ENCODE measurements around the gene RNF130. TPM values are rescaled to one million over a fixed set of nuclear protein-coding genes. Genes with fewer than 3 reads are reported as not detected.

The RNF130 gene
- total RNA-seq, 1 experiment from 2014 or later: 31.4 TPM

DNA sequence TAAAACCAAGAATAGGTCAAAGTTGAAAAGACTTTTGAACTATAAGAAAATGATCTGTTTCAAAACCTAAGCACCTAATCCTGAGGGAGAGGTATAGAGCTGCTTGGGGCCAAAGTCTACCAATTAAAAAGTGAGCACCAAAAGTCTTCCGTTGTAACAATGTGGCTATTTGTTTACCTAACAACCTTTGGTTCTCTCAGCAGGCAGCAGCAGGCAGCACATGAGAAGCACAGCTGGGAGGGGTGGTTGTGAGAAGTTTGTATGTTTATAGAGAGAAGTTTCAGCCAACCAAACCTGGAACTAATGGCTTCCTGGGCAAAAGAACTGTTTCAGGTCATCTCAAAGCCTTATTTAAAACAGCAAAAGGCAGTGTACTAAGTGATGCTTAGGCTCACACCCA, 104.1 kb downstream of the RNF130 start:
- Histone ChIP-seq H3K36me3 (ENCODE audit: insufficient read depth, low read length, poor library complexity, severe bottlenecking) (peaks cover 9% of the 10 kb centered on the region), H3K27ac (ENCODE audit: low read depth, low read length, poor library complexity, severe bottlenecking) (no peak overlapping the region), H3K27me3 (replicated peaks; ENCODE audit: insufficient read depth, low read depth, low read length, poor library complexity) (no peaks in the 10 kb centered on the region), H3K4me3 (ENCODE audit: low read depth, low read length, poor library complexity, severe bottlenecking) (no peak overlapping the region), H3K9me3 (ENCODE audit: low read depth, low read length, poor library complexity, severe bottlenecking) (no peaks in the 10 kb centered on the region), H3K4me1 (ENCODE audit: insufficient read depth, low read length, poor library complexity, severe bottlenecking) (no peaks in the 10 kb centered on the region)
- CTCF ChIA-PET: no interaction called here
- no TSS peak for BruUV-seq (replicated peaks)
- TF ChIP-seq CTCF (conservative IDR thresholded peaks at IDR 0.05; ENCODE audit: low read depth, low read length): no peak
- TF ChIP-seq EZH2 (IDR thresholded peaks at IDR 0.05; ENCODE audit: borderline replicate concordance, low read depth, low read length, poor library complexity, severe bottlenecking): no peak
- DNase-seq (ENCODE audit: low spot score): no peak
- POLR2A ChIA-PET (ENCODE audit: low non-redundant PET): no interaction called here
- intact Hi-C loops (cut with micrococcal nuclease; ENCODE audit: unreplicated experiment): no loop called here

GRCh38 chr5:179964015-179964414, 107.5 kb downstream of the RNF130 start:
- no peak for DNase-seq (ENCODE audit: low spot score)
- Histone ChIP-seq H3K27ac (ENCODE audit: low read depth, low read length, poor library complexity, severe bottlenecking) (no peak overlapping the region), H3K36me3 (ENCODE audit: insufficient read depth, low read length, poor library complexity, severe bottlenecking) (peaks cover 9% of the 10 kb centered on the region), H3K27me3 (replicated peaks; ENCODE audit: insufficient read depth, low read depth, low read length, poor library complexity) (no peaks in the 10 kb centered on the region), H3K4me1 (ENCODE audit: insufficient read depth, low read length, poor library complexity, severe bottlenecking) (no peaks in the 10 kb centered on the region), H3K4me3 (ENCODE audit: low read depth, low read length, poor library complexity, severe bottlenecking) (no peak overlapping the region), H3K9me3 (ENCODE audit: low read depth, low read length, poor library complexity, severe bottlenecking) (no peaks in the 10 kb centered on the region)
- ChIA-PET CTCF (no interaction called here), POLR2A (ENCODE audit: low non-redundant PET) (no interaction called here)
- BruUV-seq (replicated peaks): no TSS peak
- no peak for TF ChIP-seq CTCF (conservative IDR thresholded peaks at IDR 0.05; ENCODE audit: low read depth, low read length)
- no peak for TF ChIP-seq EZH2 (IDR thresholded peaks at IDR 0.05; ENCODE audit: borderline replicate concordance, low read depth, low read length, poor library complexity, severe bottlenecking)
- intact Hi-C loops (cut with micrococcal nuclease; ENCODE audit: unreplicated experiment): no loop called here

DNA sequence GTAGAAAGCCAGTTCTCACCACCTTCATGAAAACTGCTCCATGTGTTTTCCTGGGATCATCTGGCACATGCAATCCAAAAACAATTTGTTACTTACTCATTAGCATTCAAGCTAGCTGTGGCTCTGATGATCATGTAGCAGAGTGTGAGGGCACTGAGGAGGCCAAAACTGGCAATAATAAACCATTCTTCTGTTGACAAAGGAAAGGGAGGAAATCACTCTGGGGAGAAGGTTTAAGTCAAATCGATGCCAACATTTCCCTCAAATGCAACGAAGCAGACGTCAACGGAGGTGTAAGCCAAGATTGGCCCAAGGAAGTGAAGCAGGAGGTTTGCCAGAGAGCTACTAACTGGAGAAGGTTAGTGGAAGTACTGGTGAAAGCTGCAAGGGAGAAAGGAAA, 108.2 kb downstream of the RNF130 start:
- Histone ChIP-seq H3K4me1 (ENCODE audit: insufficient read depth, low read length, poor library complexity, severe bottlenecking) (no peaks in the 10 kb centered on the region), H3K9me3 (ENCODE audit: low read depth, low read length, poor library complexity, severe bottlenecking) (no peaks in the 10 kb centered on the region), H3K36me3 (ENCODE audit: insufficient read depth, low read length, poor library complexity, severe bottlenecking) (peaks cover 9% of the 10 kb centered on the region), H3K27me3 (replicated peaks; ENCODE audit: insufficient read depth, low read depth, low read length, poor library complexity) (no peaks in the 10 kb centered on the region), H3K27ac (ENCODE audit: low read depth, low read length, poor library complexity, severe bottlenecking) (no peak overlapping the region), H3K4me3 (ENCODE audit: low read depth, low read length, poor library complexity, severe bottlenecking) (no peak overlapping the region)
- intact Hi-C loops (cut with micrococcal nuclease; ENCODE audit: unreplicated experiment): no loop called here
- ChIA-PET CTCF (no interaction called here), POLR2A (ENCODE audit: low non-redundant PET) (no interaction called here)
- no TSS peak for BruUV-seq (replicated peaks)
- TF ChIP-seq EZH2 (IDR thresholded peaks at IDR 0.05; ENCODE audit: borderline replicate concordance, low read depth, low read length, poor library complexity, severe bottlenecking) (no peak), CTCF (conservative IDR thresholded peaks at IDR 0.05; ENCODE audit: low read depth, low read length) (no peak)
- no peak for DNase-seq (ENCODE audit: low spot score)

Measured in A673 (cell line).